NCI-H524 treated with DMSO at 0.1 percent for 48 hours (cell line): ENCODE results near the gene ICE2.

Experiments used
- DNase-seq: peaks from one replicate; lab custom pipeline; 2025; lab: John Stamatoyannopoulos, UW

Gene ICE2

GRCh38 chr15:60478566-60479360 lies at the start of gene ICE2:
TSS of gene ICE2 (minus strand) at chr15:60479142. CDS start at chr15:60477977, 1,165 bp downstream.
- peak; percentile 74 for DNase-seq

GRCh38 chr15:60528530-60528929 lies 49.6 kb upstream of the ICE2 start:
- DNase-seq: no peak

- DNase-seq: no peak
Observed at GRCh38 chr15:60527456-60527855, 48.5 kb upstream of the ICE2 start.

- no peak for DNase-seq
Observed at GRCh38 chr15:60526127-60526616, 47.2 kb upstream of the ICE2 start.

GRCh38 chr15:60525341-60526039 lies 46.5 kb upstream of the ICE2 start:
- DNase-seq: no peak

GRCh38 chr15:60523056-60523455 lies 44.1 kb upstream of the ICE2 start:
- no peak for DNase-seq

- peak; percentile 14 for DNase-seq
Observed at GRCh38 chr15:60520825-60521368, 42.0 kb upstream of the ICE2 start.

- DNase-seq: no peak
Observed at GRCh38 chr15:60520013-60520824, 41.3 kb upstream of the ICE2 start.

GRCh38 chr15:60519218-60519617 lies 40.3 kb upstream of the ICE2 start:
- no peak for DNase-seq

GRCh38 chr15:60518511-60518910 lies 39.6 kb upstream of the ICE2 start:
- DNase-seq: no peak

- DNase-seq: no peak
Observed at GRCh38 chr15:60514261-60514881, 35.4 kb upstream of the ICE2 start.

GRCh38 chr15:60513676-60514075 lies 34.7 kb upstream of the ICE2 start:
- no peak for DNase-seq

- DNase-seq: no peak
Observed at GRCh38 chr15:60512937-60513336, 34.0 kb upstream of the ICE2 start.

- no peak for DNase-seq
Observed at GRCh38 chr15:60511351-60512031, 32.5 kb upstream of the ICE2 start.

GRCh38 chr15:60510006-60510405 lies 31.1 kb upstream of the ICE2 start:
- DNase-seq: no peak

GRCh38 chr15:60509470-60509869 lies 30.5 kb upstream of the ICE2 start:
- no peak for DNase-seq

GRCh38 chr15:60508442-60508841 lies 29.5 kb upstream of the ICE2 start:
- no peak for DNase-seq

GRCh38 chr15:60507596-60508424 lies 28.9 kb upstream of the ICE2 start:
- peak; percentile 16 for DNase-seq

GRCh38 chr15:60496853-60497252 lies 17.9 kb upstream of the ICE2 start:
- no peak for DNase-seq

- DNase-seq: no peak
Observed at GRCh38 chr15:60494108-60494507, 15.2 kb upstream of the ICE2 start.
